Stimulated activated CD8-positive, alpha-beta memory T cell treated with anti-CD3 and anti-CD28 coated beads, Interleukin-4, amount 100 ng/mL, for 1 hour (primary cell): ENCODE results near the gene MEX3C.
A peak's percentile ranks its signal among the peaks of the same experiment; 100 is the strongest.

Experiments
- DNase-seq, 2 donors: peaks; one replicate each; pipeline ENCODE4 v3.0.0-alpha.2; 2020; ENCODE audit warnings: low read depth in 2 of 2, low spot score in 1 of 2

The MEX3C gene

GRCh38 chr18:51197661-51198424, at the start of gene MEX3C:
Gene MEX3C (minus strand): TSS chr18:51197681. CDS start chr18:51197320, 361 bp downstream.
- DNase-seq: peak; percentile 98 to 99

GRCh38 chr18:51241226-51241625, 43.7 kb upstream of the MEX3C start:
- DNase-seq: no peak

GRCh38 chr18:51236225-51236624, 38.7 kb upstream of the MEX3C start:
- DNase-seq: no peak

DNA sequence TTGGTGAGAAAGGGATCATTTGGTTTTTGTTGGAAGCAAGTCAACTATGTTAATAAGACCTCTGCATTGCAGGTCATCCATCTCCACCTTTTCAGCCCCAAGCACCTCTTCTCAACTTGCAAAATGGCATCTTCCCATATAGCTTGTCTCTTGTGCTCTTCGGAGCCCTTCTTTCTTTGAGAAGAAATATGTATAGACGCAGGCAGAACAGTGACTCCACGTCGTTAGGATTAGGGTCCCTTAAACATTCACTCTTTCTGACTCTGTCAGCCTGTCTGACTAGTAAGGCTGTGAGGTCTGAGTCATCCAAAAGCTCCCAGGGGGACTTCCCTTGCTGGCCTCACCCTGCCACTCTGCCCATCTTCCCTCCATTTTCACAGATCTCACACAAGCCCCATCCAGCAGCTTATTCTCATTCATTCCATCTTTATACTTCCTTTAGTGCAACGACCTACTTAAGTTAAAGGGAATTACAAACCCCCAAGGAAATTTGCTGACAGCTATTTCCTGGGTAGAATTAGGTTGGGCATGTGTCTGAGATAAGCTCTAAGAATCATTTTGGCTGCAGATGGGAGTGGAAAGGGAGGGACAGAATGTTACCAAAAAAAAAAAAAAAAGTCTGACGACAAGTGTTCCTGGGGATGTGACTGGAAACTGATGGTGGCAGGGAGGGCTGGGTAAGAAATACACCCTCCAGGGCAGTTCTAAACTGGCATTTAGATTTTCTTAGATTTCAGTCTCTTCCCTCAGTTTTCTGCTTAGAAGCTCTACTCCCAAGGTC, 37.7 kb upstream of the MEX3C start:
- no peak for DNase-seq

GRCh38 chr18:51234117-51235008, 36.9 kb upstream of the MEX3C start:
- no peak for DNase-seq

DNA sequence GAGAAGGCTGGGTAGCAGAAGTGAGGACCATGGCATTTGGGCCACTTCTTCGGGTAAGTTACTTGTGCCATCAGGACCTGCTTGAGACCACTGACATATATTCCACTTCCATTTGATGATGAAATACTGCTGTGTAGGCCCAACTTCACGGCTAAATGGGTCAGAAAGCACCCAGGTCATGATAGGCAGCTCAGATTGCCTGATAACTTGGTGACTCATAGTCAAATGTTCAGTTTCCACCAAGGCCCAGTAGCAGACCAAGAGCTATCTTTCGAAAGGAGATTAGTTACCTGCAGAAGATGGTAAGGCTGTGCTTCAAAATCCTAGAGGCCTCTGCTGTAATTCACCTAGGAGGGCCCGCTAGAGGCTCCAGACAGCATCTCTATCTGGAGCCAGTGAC, 31.8 kb upstream of the MEX3C start:
- DNase-seq: no peak

DNA sequence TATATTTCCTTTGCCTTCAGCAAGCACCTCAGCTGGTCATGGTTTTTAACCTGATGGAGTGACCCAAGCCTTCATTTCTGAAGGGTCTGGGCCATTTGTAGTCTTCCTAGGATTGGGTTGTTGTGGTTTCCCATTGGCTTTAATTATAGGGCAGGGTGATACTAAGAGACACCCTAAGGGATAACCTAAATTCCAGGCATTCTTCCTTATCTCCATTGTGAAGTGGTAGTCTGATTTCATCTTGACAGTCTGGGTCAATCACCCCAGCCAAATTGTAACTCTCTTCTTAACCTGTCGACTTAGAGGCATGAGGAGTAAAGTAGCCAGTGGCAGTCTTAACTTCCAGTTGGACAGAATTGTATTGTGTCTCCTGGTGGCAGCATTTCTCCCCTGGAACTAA, 30.2 kb upstream of the MEX3C start:
- DNase-seq: no peak

- no peak for DNase-seq
These were observed 29.3 kb upstream of the MEX3C start for GRCh38 chr18:51226587-51227350.

GRCh38 chr18:51226068-51226467, 28.6 kb upstream of the MEX3C start:
- no peak for DNase-seq

GRCh38 chr18:51212606-51213005, 15.1 kb upstream of the MEX3C start:
- no peak for DNase-seq

DNA sequence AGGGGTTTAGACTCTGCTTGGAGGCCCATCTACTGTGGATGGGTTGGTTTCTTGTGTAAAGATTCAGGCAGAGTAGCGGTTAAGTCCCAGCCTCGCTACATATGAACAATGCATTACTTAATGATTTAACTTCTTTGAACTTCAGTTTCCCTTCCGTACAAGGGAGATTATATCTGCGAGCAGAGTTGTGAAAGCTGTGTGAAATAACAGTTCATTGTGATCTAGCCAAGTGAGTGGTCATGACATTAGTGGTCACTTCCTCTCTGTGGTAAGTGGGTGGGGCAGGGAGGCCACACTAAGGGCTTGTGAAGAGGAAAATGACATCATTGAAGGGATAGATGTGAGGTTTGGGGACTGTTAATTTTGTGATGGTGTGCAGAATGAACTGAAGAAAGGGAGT, 14.1 kb upstream of the MEX3C start:
- peak in 1 of 2 donors; percentile 6 for DNase-seq

- DNase-seq: no peak
These were observed 445 bp downstream of the MEX3C start for GRCh38 chr18:51196811-51197660.

DNA sequence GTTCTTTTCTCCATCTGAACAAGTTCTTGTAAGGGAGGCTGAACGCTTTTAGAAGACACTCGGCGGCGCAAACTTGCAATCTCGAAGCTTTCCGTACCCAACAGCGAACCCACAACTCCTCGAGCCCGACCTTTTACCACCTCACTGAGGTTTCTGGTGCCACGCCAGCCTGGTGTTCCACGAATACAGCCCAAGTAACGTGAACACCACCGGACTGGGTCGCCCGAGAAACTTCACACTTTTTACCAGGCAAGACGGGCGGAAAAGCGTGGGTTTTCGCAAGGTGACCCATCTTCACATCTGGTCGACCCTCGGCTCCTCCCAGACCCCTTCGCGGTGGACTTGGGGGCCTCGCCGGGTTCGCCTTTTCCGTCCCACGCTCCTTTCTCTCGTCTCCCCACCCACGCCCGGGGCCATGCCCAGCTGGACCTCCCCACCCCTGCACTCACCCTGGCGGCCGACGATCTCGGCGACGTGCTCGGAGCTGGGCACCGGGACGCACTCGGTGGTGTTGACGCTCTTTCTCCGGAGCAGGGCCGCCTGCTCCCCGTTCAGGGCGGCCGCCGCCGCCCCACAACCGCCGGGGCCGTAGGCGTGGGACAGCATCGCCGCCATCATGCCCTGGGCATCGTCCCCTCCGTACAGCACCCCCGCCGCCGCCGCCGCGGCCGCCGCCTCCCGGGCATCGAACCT, 1.2 kb downstream of the MEX3C start:
- DNase-seq: peak; percentile 7 to 29

GRCh38 chr18:51195451-51196117, 1.9 kb downstream of the MEX3C start:
- no peak for DNase-seq

- DNase-seq: no peak
These were observed 2.4 kb downstream of the MEX3C start for GRCh38 chr18:51195086-51195450.

DNA sequence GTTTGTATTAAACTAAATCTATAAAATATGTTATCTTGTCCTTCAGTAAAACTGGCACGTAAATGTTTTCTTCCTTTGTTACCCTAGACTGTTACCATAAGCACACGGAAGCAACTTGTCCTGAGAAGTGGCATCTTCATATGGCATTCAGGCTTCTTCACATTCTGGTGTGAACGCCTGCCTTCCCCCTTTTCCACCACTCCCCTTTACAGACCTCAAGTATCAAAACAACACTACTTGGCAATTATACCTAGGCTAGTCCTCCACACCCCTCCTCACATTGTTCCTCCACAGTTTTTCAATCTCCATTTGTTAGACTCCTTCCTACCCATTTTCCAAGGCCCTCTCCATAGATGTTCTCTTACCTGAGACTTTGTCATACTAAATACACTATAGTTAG, 2.9 kb downstream of the MEX3C start:
- DNase-seq: no peak

DNA sequence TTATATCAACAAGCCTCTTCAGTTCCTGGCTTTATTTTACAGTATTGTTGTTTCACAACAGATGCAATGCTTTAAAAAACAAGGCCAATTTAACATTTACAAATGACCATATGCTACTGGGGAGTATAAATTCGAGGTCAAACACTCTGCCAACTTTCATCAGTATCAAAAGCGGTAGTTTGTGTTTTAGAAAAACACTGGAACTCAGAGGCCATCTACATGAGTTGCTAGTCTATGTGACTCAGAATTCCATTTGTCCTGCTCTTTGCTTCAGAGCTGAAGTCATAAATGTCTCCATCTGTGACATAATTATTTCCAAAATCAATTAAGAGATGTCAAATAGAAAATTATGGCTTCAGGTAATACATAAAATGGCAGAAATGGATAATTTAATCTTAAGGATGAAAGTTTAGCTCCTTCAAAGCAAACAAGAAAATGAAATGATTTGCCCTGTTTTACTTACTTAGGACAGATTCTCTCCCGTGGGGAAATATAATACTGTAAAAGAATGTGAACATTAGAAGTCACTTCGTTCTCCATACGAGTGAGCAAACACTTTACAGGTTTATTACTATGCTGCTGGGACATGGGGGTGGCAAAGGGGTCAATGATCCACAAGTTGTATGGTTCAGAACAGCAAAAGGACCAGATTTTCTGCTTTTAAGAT, 3.7 kb downstream of the MEX3C start:
- DNase-seq: no peak

GRCh38 chr18:51192696-51193095, 4.8 kb downstream of the MEX3C start:
- DNase-seq: no peak
